Muscle of back (tissue), 13 donors: ENCODE data around the gene KLHL26. TPM values are rescaled to one million over a fixed set of nuclear protein-coding genes. Genes with fewer than 3 reads are reported as not detected.
A peak's percentile ranks its signal among the peaks of the same experiment; 100 is the strongest.
"Not testable (repeated sequence)": the region's sequence is repeated elsewhere in the genome, so short reads cannot be mapped to it uniquely, and the experiment has no call there.

ENCODE experiments used
- DNase-seq, 3 donors: peaks; one replicate each; pipeline versions ENCODE4 v3.0.0 to v3.0.0-alpha.2; 2013
- long read RNA-seq, 9 donors: transcript quantifications; one replicate each; lab custom pipeline, GENCODE V29; 2026
- polyA plus RNA-seq, 10 donors: library from polyadenylated mRNA; unstranded; fragments of 120-200 nt; gene quantifications; one replicate each; pipeline ENCODE4 v1.2.1, GENCODE V29; 2013; ENCODE audit not compliant: insufficient read length in 10 of 10

The KLHL26 gene, protein sequence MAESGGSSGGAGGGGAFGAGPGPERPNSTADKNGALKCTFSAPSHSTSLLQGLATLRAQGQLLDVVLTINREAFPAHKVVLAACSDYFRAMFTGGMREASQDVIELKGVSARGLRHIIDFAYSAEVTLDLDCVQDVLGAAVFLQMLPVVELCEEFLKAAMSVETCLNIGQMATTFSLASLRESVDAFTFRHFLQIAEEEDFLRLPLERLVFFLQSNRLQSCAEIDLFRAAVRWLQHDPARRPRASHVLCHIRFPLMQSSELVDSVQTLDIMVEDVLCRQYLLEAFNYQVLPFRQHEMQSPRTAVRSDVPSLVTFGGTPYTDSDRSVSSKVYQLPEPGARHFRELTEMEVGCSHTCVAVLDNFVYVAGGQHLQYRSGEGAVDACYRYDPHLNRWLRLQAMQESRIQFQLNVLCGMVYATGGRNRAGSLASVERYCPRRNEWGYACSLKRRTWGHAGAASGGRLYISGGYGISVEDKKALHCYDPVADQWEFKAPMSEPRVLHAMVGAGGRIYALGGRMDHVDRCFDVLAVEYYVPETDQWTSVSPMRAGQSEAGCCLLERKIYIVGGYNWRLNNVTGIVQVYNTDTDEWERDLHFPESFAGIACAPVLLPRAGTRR
- polyA plus RNA-seq = 1 to 10 TPM; 3.1 to 4.7 (median 3.6) TPM
- long read RNA-seq, donor 1, full-length matches to known transcripts = 1 of 1 reads
- long read RNA-seq, donor 1, partial matches to known transcripts = 0 of 1 reads
- long read RNA-seq, donor 1, other reads (novel, unspliced or antisense) = 0 of 1 reads
- long read RNA-seq, donor 2, full-length matches to known transcripts = 2 of 2 reads
- long read RNA-seq, donor 2, partial matches to known transcripts = 0 of 2 reads
- long read RNA-seq, donor 2, other reads (novel, unspliced or antisense) = 0 of 2 reads
- long read RNA-seq, donor 3 = 0 reads
- long read RNA-seq, donor 4 = 0 reads
- long read RNA-seq, donor 5, full-length matches to known transcripts = 1 of 1 reads
- long read RNA-seq, donor 5, partial matches to known transcripts = 0 of 1 reads
- long read RNA-seq, donor 5, other reads (novel, unspliced or antisense) = 0 of 1 reads
- long read RNA-seq, donor 6, full-length matches to known transcripts = 1 of 1 reads
- long read RNA-seq, donor 6, partial matches to known transcripts = 0 of 1 reads
- long read RNA-seq, donor 6, other reads (novel, unspliced or antisense) = 0 of 1 reads
- long read RNA-seq, donor 7 = 0 reads
- long read RNA-seq, donor 8 = 0 reads
- long read RNA-seq, donor 9, full-length matches to known transcripts = 1 of 1 reads
- long read RNA-seq, donor 9, partial matches to known transcripts = 0 of 1 reads
- long read RNA-seq, donor 9, other reads (novel, unspliced or antisense) = 0 of 1 reads

DNA sequence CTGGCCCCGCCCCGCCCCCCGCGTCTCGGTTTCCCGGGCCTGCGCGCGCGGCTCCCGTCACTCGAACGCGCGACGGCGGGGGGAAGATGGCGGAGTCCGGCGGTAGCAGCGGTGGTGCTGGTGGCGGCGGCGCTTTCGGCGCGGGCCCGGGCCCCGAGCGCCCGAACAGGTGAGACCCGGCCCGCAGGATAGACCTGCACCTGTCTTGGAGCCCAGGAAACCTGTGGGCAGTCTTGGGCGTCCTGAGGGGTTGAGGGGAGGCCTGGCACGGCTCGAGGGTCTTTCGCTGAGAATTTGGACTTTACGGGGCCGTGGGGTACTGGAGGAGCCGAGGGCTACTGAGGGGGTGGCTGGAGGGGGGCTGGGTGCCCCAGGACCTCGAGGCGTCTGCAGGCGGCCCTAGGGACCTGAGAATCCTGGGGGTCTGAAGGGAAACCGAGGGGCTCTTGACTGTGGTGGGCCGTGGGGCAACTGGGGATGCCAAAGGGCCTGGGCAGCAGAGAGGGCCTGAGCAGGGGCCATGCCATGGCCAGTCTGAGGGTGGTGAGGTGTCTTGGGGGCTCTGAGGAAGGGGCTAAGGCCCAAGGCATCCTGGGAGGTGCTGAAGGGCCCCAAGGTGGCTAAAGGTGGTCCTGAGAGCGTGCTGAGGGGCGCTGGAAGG is at the start of gene KLHL26:
Gene KLHL26 (plus strand): TSS at position 60 of the 661 bp plus-strand sequence. CDS start 27 bp downstream, at position 87.
- no peak for DNase-seq

DNA sequence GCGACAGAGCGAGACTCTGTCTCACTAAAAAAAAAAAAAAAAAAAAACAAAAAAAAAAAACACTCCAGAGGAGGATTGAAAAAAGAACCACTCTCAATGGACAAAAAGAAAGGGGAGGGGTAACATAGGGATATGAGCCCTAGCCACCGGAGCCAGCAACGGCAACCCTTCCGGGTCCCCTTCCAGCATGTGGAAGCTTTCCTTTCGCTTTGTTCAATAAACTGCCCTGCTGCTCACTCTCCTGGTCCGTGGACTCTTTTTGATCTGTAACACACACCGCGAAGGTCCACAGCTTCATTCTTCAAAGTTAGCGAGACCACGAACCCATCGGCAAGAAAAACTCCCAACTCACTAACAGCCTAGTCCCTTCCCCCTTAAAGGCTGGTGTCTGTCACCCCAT is 49.3 kb upstream of the KLHL26 start:
- DNase-seq = no peak

GRCh38 chr19:18587962-18588610 is 48.7 kb upstream of the KLHL26 start:
- DNase-seq = no peak

GRCh38 chr19:18588611-18589379 is 48.0 kb upstream of the KLHL26 start, which contains the start of gene REX1BD:
TSS of gene REX1BD (plus strand) at chr19:18588798. CDS start at chr19:18588802, 4 bp downstream.
- peak; percentile 74 to 97 (median 92) for DNase-seq

DNA sequence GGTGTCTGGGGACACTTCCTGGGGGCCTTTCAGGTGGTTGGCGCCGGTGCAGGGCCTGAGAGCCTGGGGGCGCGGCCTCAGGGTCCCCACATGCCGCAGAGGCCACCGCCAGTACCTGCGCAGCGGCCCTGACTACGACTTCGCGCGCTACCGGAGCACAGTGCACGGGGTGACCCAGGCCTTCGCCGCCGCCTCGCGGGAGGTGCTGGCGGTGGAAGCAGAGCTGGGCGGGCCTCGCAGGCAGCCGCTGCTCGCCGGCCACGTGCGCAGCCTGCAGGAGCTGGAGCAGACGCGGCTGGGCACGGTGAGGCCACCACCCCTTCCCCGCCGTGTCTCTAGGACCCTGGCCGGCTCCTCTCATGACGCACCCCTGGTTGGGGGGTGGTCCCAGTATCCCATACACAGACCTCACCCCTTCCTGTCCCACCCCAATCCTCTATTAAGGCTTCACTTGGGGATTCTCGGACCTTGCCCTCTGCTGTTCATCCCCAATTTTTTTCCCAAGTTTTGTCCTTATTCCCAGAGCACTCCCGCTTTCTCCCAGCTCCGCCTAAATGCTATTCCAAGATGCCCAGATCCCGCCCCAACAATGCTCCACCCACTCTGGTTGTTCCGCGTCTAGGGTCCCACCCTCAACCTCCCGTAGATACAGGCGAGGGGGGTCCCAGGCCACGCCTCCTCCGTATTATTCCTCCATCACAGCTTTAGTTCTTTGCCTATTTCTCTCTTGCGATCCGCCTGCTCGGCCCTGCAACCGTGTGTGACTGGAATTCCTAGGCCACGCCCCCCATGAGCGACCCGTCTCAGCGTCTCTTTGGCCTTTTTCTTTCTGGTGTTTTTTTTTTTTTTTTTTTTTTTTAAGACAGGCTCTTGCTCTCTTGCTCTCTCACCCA is 47.2 kb upstream of the KLHL26 start:
- peak; percentile 54 to 85 (median 62) for DNase-seq

DNA sequence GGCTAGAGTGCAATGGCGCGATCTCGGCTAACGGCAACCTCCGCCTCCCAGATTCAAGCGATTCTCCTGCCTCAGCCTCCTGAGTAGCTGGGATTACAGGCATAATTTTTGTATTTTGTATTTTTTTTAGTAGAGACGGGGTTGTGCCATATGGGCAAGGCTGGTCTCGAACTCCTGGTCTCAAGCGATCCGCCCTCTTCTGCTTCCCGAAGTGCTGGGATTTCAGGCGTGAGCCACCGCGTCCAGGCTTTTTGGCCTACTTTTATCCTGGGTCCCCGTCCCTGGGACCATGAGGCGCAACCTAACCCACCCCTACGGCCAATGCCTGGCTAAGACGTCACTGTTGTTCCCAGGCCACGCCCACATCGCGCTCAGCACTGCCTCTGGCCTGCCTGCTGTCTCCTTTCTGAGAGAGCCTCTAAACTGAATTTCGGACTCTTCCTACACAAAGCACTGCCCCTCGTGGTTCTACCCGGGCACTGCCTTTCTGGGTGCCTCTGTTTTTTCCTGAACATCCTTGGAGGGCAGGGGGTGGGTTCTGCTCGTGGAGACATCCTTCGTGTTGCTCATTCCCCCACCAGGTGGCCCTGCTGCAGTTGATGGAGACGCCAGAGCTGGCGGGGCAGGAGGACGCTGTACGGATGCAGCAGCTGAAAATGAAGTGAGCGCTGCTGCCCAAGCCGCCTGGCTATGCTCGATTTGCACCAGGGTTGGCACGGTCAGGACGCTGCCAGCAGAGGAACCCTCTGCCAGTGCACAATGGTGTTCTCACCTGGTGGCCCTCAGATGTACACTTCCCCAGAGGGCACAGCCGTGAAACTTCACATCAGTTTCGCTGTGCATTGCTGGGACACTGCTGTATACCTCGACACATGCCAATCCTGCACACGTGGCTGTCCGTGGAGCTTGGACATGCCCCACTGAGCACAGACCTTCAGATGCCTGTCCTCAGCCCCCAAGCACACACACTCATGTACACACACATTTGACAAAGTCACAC is 46.3 kb upstream of the KLHL26 start:
- peak; percentile 80 to 93 (median 85) for DNase-seq

DNA sequence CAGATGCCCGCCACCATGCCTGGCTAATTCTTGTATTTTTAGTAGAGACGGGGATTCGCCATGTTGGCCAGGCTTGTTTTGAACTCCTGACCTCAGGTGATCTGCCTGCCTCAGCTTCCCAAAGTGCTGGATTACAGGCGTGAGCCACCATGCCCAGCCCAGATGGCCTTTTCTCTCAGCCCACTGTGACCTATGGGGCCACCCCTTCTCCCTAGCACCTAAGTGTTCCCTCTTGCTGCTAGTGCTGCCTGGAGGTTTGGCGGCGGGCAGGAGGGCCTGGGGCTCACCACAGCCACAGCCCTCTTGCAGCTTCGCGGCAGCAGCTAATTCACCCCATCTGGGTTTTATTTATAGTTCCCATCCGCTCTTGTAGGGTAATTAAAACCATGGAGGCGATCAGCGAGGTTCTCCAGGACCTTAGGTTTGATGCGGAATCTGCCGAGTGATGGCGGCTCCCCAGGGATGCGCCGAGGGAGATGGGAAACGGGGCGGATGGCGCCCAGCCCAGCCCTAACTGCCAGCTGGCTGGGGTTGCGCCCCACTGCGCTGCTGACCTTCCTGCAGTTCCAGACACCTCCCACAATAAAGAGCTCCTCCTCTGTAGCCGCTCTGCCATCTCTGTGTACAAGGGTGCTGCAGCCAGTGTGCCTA is 45.0 kb upstream of the KLHL26 start:
- DNase-seq = peak in 2 of 3 donors; percentile 26 to 47

DNA sequence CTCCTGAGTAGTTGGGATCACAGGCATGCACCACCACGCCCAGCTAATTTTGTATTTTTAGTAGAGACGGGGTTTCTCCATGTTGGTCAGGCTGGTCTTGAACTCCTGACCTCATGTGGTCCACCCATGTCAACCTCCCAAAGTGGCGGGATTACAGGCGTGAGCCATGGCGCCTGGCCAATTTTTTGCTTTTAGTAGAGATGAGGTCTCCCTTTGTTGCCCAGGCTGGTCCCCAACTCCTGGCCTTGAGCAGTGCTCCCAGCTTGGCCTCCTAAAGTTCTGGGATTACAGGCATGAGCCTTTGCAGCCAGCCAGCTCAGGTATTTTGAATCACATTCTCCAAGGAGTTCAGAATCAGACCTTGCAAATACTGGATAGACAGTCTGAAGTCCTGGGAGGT is 44.1 kb upstream of the KLHL26 start:
- not testable (repeated sequence) for DNase-seq

DNA sequence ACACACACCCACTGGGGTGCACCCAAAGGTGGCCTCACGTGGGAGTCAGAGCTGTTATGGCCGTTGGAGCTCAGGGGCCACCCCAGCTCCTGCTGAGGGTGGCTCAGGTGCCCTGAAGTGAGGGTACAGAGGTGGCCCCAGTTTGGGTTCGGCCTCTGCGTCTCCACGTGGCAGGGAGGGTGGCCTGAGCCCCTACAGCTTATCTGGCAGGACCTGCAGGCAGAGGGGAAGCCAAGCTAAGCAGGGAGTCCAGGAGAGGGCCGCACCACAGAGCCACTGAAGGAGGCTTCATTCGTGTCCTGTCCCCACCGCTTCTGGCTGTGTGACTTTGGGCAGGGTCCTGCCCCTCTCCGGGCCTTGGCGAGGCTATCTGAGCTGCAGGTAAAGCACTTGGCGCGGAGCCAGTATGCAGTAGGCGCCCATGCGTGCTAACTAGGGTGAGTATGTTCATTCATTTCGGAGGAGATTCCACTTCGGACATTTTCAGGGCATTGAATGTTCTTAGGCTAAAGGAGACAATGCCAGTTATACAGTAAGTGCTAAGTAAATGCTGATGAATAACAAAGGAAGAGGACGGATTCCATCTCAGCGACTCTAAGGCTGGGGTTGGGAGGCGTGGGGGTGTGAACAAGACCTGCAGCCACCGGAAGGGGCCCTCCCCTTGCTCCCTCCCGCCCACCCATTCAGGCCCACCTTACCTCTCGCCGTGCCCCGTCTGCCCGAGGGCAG is 43.3 kb upstream of the KLHL26 start:
- no peak for DNase-seq

GRCh38 chr19:18594096-18594823 is 42.6 kb upstream of the KLHL26 start:
- DNase-seq = peak; percentile 64 to 94 (median 88)

- DNase-seq = peak in 2 of 3 donors; percentile 45 to 83
Observed at GRCh38 chr19:18594824-18595373, 41.9 kb upstream of the KLHL26 start.

GRCh38 chr19:18595475-18595874 is 41.4 kb upstream of the KLHL26 start:
- peak in 1 of 3 donors; percentile 62 for DNase-seq

- DNase-seq = peak in 1 of 3 donors; percentile 53
Observed at GRCh38 chr19:18596752-18597157, 40.1 kb upstream of the KLHL26 start.

- no peak for DNase-seq
Observed at GRCh38 chr19:18597809-18598660, 38.8 kb upstream of the KLHL26 start.
